T-helper 1 cell treated with Interleukin-12 subunit alpha and Interleukin-12 subunit beta and Interleukin-4 antibody, amounts not matched to agents 30 μg/mL and 1 μg/mL, for 36 hours (primary cell): ENCODE measurements around the gene RPUSD4.
A peak's percentile ranks its signal among the peaks of the same experiment; 100 is the strongest.
"Not testable (repeated sequence)": the region's sequence is repeated elsewhere in the genome, so short reads cannot be mapped to it uniquely, and the experiment has no call there.

Experiments used
- H3K27ac Mint-ChIP-seq: one replicate; pipeline ENCODE4 v1.8.0; 2021; ENCODE audit warnings: mild to moderate bottlenecking, mixed read lengths
- H3K27me3 Mint-ChIP-seq: one replicate; pipeline ENCODE4 v1.8.0; 2021; ENCODE audit warnings: low read depth, mixed read lengths
- H3K36me3 Mint-ChIP-seq: one replicate; pipeline ENCODE4 v1.8.0; 2021; ENCODE audit warnings: low read depth, mixed read lengths
- H3K4me1 Mint-ChIP-seq: one replicate; pipeline ENCODE4 v1.8.0; 2021; ENCODE audit warnings: low read depth, mixed read lengths
- H3K4me3 Mint-ChIP-seq: one replicate; pipeline ENCODE4 v1.8.0; 2021; ENCODE audit warnings: mild to moderate bottlenecking, moderate library complexity, mixed read lengths
- H3K9me3 Mint-ChIP-seq: one replicate; pipeline ENCODE4 v1.8.0; 2021; ENCODE audit warnings: mixed read lengths

Gene RPUSD4, protein sequence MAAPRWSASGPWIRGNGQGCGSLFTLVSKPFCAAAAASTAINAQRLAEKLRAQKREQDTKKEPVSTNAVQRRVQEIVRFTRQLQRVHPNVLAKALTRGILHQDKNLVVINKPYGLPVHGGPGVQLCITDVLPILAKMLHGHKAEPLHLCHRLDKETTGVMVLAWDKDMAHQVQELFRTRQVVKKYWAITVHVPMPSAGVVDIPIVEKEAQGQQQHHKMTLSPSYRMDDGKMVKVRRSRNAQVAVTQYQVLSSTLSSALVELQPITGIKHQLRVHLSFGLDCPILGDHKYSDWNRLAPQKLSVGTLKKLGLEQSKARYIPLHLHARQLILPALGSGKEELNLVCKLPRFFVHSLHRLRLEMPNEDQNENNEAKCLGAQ

DNA sequence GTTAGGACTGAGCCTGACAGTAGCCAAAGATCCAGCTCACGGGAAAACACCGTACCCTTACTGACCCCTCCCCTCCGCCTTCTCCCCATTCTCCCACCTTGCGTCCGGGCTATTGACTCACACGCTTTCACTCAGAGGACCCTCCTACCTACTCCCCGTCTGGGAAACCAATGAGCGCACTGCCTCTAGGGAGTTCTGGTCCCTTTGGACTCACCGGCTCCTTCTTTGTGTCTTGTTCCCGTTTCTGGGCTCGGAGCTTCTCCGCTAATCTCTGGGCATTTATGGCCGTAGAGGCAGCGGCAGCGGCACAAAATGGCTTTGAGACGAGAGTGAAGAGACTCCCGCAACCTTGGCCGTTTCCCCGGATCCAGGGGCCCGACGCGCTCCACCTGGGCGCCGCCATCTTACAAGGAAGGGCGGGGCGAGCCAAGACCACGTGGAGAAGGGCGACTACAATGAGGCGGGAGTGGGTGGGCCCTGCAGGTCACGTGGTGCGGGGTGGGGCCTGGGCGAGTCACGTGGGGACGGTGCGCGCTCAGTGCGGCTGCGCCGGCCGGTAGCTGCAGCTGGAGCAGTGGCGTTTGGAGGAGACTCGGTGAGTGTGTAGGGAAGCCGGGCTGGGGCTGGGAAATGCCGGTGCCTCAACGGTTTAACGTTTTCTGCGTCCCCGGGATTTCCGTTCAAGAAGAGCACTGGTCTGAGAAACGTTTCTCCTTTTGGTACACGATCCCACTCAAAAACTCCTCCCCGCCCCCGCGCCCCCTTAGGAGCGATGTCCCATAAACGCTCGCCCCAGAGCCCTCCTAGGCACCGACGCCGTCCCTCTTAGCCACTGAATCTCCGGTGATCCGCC is at the start of gene RPUSD4, which contains the start of gene FAM118B:
Gene RPUSD4 (minus strand): TSS at position 415 of the 853 bp plus-strand sequence. CDS start 12 bp downstream, at position 403.
Gene FAM118B (plus strand): TSS at position 547 of the 853 bp plus-strand sequence. CDS start 23,220 bp downstream, outside the sequence.
- H3K36me3 Mint-ChIP-seq: peaks cover 9% of the 10 kb centered on the region
- H3K27ac Mint-ChIP-seq: peak within 1 kb of the TSS; percentile 95
- H3K9me3 Mint-ChIP-seq: no peaks in the 10 kb centered on the region
- H3K4me1 Mint-ChIP-seq: peaks cover 28% of the 10 kb centered on the region
- H3K27me3 Mint-ChIP-seq: peaks cover 4% of the 10 kb centered on the region
- peak within 1 kb of the TSS; percentile 99 for H3K4me3 Mint-ChIP-seq

DNA sequence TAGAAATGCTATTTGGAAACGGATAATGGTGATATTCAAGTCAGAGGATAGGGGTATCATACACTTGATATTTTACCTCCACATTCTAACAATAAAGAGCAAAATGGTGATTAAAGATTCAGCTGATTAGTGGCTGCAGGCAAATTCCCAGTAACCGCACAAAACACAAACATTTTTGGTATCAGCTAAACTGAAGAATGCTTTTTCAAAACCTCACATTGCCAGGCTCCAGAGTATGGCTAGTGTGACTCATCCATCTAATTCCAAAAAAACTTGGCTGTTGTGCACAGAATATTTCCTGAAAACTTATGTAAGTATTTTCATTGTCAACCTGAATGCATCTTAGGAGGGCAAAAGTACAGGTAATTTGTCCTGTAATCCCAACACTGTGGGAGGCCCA is 46.3 kb upstream of the RPUSD4 start:
- H3K9me3 Mint-ChIP-seq: no peaks in the 10 kb centered on the region
- peaks cover 4% of the 10 kb centered on the region for H3K4me1 Mint-ChIP-seq
- H3K27me3 Mint-ChIP-seq: no peaks in the 10 kb centered on the region
- H3K36me3 Mint-ChIP-seq: peaks cover 36% of the 10 kb centered on the region
- no peak overlapping the region for H3K4me3 Mint-ChIP-seq
- H3K27ac Mint-ChIP-seq: no peak overlapping the region

DNA sequence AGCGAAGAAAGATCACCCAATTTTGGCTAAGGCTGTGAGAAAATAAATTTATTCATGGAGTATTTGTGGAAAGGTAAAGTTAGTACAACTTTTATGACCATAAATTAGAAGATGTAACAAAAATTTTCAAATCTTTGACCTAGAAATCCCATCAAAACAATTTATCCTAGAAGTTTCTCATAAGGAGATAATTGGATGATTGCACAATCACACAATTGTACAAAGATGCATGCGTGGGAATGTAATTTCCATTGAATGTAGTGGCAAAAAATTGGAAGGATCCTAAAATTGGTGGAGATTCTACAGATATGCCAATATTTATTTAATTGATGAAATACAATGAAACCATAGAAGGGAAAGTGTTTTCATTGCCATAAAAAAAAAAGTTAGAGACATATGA is 45.7 kb upstream of the RPUSD4 start:
- Mint-ChIP-seq H3K9me3 (no peaks in the 10 kb centered on the region), H3K36me3 (peaks cover 33% of the 10 kb centered on the region), H3K27ac (no peak overlapping the region), H3K4me1 (peaks cover 4% of the 10 kb centered on the region), H3K27me3 (no peaks in the 10 kb centered on the region), H3K4me3 (no peak overlapping the region)

DNA sequence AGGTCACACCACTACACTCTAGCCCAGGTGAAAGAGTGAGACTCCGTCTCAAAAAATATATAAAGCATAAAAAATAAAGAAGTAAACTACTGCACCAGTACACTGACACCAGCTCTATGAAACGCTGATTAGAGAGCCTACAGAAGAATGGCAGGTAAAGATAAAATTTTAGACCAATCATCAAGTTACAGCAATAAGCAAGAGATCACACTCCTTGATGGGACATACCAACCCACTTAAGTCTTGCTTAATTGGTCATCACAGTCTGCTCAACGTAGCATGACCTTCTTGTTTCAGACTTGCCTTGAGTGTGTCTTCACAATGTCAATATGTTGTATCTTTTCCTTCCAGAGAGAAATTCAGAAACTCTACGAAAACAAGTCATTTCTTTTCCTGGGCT is 44.8 kb upstream of the RPUSD4 start:
- Mint-ChIP-seq H3K27ac (no peak overlapping the region), H3K36me3 (peaks cover 28% of the 10 kb centered on the region), H3K4me1 (peaks cover 4% of the 10 kb centered on the region)

DNA sequence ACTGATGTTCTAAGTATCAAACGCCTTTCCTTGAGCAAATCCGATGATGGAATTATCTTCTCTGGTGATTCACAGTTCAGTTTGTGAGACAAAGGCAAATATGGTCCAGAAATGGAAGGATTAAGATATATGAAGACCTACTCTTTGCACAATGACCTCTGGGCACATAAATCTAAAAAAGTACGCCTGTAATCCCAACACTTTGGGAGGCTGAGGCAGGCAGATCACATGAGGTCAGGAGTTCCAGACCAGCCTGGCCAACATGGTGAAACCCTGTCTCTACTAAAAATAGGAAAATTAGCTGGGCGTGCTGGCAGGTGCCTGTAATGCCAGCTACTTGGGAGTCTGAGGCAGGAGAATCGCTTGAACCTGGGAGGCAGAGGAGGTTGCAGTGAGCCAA is 44.1 kb upstream of the RPUSD4 start:
- not testable (repeated sequence) for H3K27me3 Mint-ChIP-seq, H3K4me3 Mint-ChIP-seq, H3K4me1 Mint-ChIP-seq, H3K27ac Mint-ChIP-seq, H3K9me3 Mint-ChIP-seq
- peaks cover 22% of the 10 kb centered on the region for H3K36me3 Mint-ChIP-seq

More for the DNA sequence above, 44.8 kb upstream of the RPUSD4 start:
- H3K4me3 Mint-ChIP-seq: no peak overlapping the region
- no peaks in the 10 kb centered on the region for H3K9me3 Mint-ChIP-seq
- H3K27me3 Mint-ChIP-seq: no peaks in the 10 kb centered on the region

DNA sequence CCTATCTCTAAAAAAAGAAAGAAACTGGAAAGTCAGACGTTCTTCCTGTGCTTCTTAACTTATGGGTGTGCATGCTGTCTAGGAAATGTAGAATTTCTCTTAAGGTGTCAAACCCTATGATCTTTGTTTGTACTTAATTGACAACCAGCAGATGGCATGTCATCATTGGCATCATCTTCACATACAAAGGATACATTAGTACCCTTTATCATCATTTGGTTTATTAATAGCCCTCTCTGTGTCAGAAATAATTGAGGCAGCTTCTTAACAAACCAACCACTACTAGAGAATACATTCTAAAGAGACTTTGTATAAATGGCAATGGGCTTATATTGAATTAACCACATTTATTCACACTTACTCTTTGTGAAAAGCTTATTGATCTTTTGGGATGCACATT is 43.4 kb upstream of the RPUSD4 start:
- Mint-ChIP-seq H3K4me1 (peaks cover 4% of the 10 kb centered on the region), H3K4me3 (no peak overlapping the region), H3K36me3 (peaks cover 20% of the 10 kb centered on the region), H3K27me3 (no peaks in the 10 kb centered on the region), H3K9me3 (no peaks in the 10 kb centered on the region), H3K27ac (no peak overlapping the region)

DNA sequence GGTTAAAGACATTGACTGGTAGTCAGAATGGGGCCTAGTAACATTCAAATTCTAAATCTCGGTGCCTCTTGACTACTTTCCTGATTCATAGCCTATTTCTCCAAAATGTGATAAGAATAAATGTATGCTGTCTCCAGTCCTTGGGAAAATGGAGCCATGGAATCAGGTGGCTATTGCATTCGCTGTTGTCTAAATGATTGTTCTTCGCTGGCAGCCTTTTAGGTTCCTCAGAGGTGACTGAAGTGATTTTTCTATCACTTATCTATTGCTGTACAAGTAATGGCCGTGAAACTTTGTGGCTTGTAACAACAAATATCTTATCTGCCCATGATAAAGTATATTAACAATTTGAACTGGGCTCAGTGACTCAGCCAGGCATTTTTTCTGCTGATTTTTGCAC is 41.8 kb upstream of the RPUSD4 start:
- H3K27ac Mint-ChIP-seq: no peak overlapping the region
- no peaks in the 10 kb centered on the region for H3K4me1 Mint-ChIP-seq
- H3K36me3 Mint-ChIP-seq: peaks cover 21% of the 10 kb centered on the region
- H3K4me3 Mint-ChIP-seq: no peak overlapping the region
- H3K9me3 Mint-ChIP-seq: no peaks in the 10 kb centered on the region
- H3K27me3 Mint-ChIP-seq: no peaks in the 10 kb centered on the region

DNA sequence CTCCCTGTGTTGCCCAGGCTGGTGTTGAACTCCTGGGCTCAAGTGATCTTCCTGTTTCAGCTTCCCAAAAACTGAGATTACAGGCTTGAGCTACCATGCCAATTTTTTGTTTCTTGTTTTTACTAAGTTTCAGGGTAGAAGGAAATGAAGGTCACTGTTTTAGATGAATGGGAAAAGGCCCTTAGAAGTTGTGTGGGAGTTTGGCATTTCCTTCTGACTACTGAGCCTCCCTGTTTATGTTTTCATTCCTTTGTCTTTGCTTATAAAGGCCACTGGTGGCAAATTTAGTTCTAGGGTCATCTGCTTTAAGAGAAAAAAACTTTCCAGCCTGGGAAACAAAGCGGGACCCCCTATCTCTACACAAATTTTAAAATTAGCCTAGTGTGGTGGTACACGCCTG is 35.2 kb upstream of the RPUSD4 start:
- Mint-ChIP-seq H3K27ac (no peak overlapping the region), H3K27me3 (no peaks in the 10 kb centered on the region), H3K4me3 (no peak overlapping the region), H3K36me3 (peaks cover 6% of the 10 kb centered on the region), H3K4me1 (no peaks in the 10 kb centered on the region), H3K9me3 (no peaks in the 10 kb centered on the region)

DNA sequence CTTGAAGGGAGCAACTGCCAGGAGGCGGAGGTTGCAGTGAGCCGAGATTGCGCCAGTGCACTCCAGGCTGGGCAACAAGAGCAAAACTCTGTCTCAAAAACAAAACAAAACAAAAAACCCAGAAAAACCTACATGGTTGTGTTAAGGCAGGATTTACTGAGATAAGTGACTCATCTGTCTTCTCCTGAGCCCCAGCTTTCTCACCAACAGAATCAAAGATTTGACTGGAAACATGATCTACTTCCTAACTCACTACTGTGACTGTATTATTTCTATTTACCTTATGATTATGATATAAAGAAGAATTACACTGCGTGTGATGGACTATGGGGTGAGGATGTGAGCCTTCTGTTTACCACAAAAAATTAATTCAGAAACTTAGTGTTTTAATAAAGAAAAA is 21.9 kb upstream of the RPUSD4 start:
- no peak overlapping the region for H3K27ac Mint-ChIP-seq
- H3K9me3 Mint-ChIP-seq: no peaks in the 10 kb centered on the region
- H3K4me1 Mint-ChIP-seq: peaks cover 2% of the 10 kb centered on the region

DNA sequence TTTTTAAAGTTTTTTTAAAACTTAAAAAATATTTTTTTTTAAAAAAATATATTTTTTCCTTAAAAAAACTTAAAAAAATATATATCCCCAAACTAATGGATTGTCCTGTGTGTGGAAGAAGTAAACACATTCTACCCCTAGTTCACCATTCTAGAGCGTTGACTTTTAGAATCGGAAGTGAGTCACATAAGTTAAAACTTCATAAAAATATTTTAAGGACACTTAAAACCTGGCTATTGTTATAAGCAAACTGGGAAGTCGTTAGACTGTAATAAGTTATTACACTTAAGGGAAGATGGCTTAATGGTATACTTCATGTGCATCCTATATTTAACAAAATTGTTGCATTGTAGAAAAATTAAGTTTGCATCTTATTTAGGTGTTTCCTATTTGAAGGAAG is 21.2 kb upstream of the RPUSD4 start:
- H3K4me1 Mint-ChIP-seq: peaks cover 2% of the 10 kb centered on the region
- H3K27me3 Mint-ChIP-seq: no peaks in the 10 kb centered on the region

More for the DNA sequence above, 21.9 kb upstream of the RPUSD4 start:
- Mint-ChIP-seq H3K4me3 (no peak overlapping the region), H3K27me3 (no peaks in the 10 kb centered on the region), H3K36me3 (peaks cover 12% of the 10 kb centered on the region)

DNA sequence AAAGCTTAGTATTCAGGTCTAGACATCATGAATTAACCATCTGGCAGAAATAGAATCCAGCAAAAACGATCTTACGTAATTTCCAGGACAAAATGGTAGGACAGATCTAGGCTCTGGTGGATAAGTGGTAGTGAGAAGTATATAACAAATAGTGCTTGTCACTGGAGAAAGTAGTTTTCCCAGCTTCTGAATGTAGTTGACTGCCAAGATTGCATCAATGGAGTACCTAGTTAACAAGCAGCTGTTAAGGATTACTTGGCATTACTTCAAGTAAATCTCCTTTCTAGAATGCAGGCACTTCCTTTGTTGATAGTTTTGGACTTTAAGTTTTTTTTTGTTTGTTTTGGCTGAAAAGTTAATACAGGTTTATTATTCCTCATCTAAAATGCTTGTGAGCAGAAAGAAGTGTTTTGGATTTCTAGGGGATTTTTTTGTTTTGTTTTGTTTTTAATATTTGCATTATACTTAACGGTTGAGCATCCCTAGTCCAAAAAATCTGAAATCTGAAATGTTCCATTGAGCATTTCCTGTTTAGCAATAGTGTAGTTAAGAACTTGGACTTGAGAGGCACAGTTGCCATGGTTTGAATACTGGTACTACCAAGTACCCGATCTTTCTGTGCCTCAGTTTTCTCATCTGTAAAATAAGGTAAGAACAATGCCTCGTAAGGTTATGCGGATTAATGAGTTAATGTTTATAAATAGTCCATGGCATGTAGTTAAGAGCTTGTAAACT is 20.4 kb upstream of the RPUSD4 start:
- H3K4me1 Mint-ChIP-seq: peaks cover 2% of the 10 kb centered on the region

More for the DNA sequence above, 21.2 kb upstream of the RPUSD4 start:
- H3K4me3 Mint-ChIP-seq: no peak overlapping the region
- H3K27ac Mint-ChIP-seq: no peak overlapping the region
- no peaks in the 10 kb centered on the region for H3K9me3 Mint-ChIP-seq
- peaks cover 9% of the 10 kb centered on the region for H3K36me3 Mint-ChIP-seq

DNA sequence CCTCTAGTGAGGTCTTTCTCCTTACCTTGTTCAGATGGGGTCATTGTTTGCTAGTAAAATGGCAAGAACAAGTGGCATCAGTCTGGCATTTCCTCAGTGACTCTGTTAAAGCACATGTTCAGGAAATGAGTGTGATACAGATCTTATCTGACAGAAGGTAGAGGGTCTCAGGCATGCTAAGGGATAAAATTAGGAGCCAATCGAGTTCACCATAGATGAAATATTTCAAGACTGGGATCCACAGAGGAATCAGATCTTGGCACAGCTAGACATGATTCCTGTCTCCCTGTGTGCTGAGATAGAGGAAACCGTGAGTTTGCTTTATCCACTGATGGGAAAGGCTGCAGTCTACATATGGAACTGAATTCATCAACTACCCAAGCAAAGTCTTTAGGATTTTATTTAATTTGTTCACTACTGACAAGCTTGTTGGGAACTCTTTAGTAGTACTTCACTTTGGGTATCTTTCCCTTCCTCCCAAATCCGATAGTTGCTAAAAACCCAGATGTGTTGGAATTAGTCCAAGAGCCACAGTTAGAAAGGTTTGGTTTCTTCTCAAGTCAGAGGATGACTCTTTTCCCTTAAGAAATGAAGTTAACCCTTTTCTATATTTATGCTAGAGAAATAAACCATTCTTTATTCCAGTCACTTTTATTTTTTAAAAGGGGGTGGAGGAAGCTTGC is 18.5 kb upstream of the RPUSD4 start:
- Mint-ChIP-seq H3K9me3 (no peaks in the 10 kb centered on the region), H3K4me3 (no peak overlapping the region)

More for the DNA sequence above, 20.4 kb upstream of the RPUSD4 start:
- H3K36me3 Mint-ChIP-seq: peaks cover 9% of the 10 kb centered on the region
- H3K4me3 Mint-ChIP-seq: no peak overlapping the region
- no peaks in the 10 kb centered on the region for H3K9me3 Mint-ChIP-seq
- H3K27me3 Mint-ChIP-seq: no peaks in the 10 kb centered on the region
- no peak overlapping the region for H3K27ac Mint-ChIP-seq

DNA sequence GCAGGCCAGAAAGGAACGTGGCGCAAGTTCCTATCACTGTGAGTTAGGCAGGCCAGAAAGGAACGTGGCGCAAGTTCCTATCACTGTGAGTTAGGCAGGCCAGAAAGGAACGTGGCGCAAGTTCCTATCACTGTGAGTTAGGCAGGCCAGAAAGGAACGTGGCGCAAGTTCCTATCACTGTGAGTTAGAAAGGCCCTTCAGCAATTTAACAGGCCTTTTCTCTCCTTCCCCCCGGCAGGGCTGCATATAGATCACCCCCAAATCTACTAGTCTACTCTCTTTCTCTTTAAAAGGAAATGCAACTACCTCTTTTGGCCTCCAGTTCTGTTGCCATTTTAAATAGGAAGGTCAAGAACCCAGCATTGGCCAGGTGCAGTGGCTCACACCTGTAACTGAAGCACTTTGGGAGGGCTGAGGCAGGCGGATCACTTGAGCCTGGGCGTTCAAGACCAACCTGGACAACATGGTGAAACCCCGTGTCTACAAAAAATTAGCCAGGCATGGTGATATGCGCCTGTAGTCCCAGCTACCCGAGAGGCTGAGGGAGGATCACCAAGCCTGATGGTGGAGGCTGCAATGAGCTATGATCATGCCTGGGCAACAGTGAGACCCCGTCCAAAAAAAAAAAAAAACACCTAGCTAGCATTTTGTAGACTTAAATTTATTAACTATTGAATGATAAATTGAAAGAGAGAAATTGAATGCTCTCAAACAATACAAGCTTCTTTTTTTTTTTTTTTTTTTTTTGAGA is 15.1 kb upstream of the RPUSD4 start:
- Mint-ChIP-seq H3K4me1 (no peaks in the 10 kb centered on the region), H3K27me3 (no peaks in the 10 kb centered on the region), H3K4me3 (no peak overlapping the region), H3K36me3 (no peaks in the 10 kb centered on the region), H3K9me3 (no peaks in the 10 kb centered on the region), H3K27ac (no peak overlapping the region)

More for the DNA sequence above, 18.5 kb upstream of the RPUSD4 start:
- H3K27me3 Mint-ChIP-seq: no peaks in the 10 kb centered on the region
- H3K36me3 Mint-ChIP-seq: no peaks in the 10 kb centered on the region
- peaks cover 2% of the 10 kb centered on the region for H3K4me1 Mint-ChIP-seq
- no peak overlapping the region for H3K27ac Mint-ChIP-seq
